Neural crest cell (in vitro differentiated cells): Measurements from ENCODE around the gene CHCHD6. TPM values are rescaled to one million over a fixed set of nuclear protein-coding genes. Genes with fewer than 3 reads are reported as not detected.
A peak's percentile ranks its signal among the peaks of the same experiment; 100 is the strongest.

Source experiments
- DNase-seq: peaks from one replicate; pipeline ENCODE4 v3.0.0; 2021; ENCODE audit warnings: low read depth, mixed read lengths, low spot score
- H3K27ac Mint-ChIP-seq: one replicate; pipeline ENCODE4 v1.8.0; 2021; ENCODE audit warnings: mild to moderate bottlenecking, mixed read lengths; ENCODE audit not compliant: unreplicated experiment
- H3K27me3 Mint-ChIP-seq: 2 replicates; pipeline ENCODE4 v1.8.0; 2021; ENCODE audit warnings: low read depth, mild to moderate bottlenecking, mixed read lengths
- H3K36me3 Mint-ChIP-seq: 2 replicates; pipeline ENCODE4 v1.8.0; 2021; ENCODE audit warnings: low read depth, mild to moderate bottlenecking, mixed read lengths
- H3K4me1 Mint-ChIP-seq: 2 replicates; pipeline ENCODE4 v1.8.0; 2021; ENCODE audit warnings: mixed read lengths
- H3K4me3 Mint-ChIP-seq: one replicate; pipeline ENCODE4 v1.8.0; 2021; ENCODE audit warnings: mild to moderate bottlenecking, mixed read lengths
- H3K9me3 Mint-ChIP-seq: 2 replicates; pipeline ENCODE4 v1.8.0; 2021; ENCODE audit warnings: mixed read lengths
- total RNA-seq: library from RNA; stranded (reverse); gene quantifications from 2 replicates; pipeline ENCODE4 v1.2.1, GENCODE V29; 2021
- TF ChIP-seq, protein P1 (sequence below): fragments of 200-600 bp; sonication (generic); conservative IDR thresholded peaks from 2 replicates; pipeline ENCODE4 v1.5.0; 2021; ENCODE audit warnings: antibody characterized with exemption, mild to moderate bottlenecking

Gene CHCHD6
- total RNA-seq, 1 donor from 2014 or later = 32.9 TPM

- Mint-ChIP-seq H3K4me3 (no peak overlapping the region), H3K36me3 (no peaks in the 10 kb centered on the region), H3K4me1 (no peaks in the 10 kb centered on the region), H3K27me3 (no peaks in the 10 kb centered on the region), H3K27ac (peak overlapping the region; percentile 62), H3K9me3 (no peaks in the 10 kb centered on the region)
- TF ChIP-seq, protein P1, sequence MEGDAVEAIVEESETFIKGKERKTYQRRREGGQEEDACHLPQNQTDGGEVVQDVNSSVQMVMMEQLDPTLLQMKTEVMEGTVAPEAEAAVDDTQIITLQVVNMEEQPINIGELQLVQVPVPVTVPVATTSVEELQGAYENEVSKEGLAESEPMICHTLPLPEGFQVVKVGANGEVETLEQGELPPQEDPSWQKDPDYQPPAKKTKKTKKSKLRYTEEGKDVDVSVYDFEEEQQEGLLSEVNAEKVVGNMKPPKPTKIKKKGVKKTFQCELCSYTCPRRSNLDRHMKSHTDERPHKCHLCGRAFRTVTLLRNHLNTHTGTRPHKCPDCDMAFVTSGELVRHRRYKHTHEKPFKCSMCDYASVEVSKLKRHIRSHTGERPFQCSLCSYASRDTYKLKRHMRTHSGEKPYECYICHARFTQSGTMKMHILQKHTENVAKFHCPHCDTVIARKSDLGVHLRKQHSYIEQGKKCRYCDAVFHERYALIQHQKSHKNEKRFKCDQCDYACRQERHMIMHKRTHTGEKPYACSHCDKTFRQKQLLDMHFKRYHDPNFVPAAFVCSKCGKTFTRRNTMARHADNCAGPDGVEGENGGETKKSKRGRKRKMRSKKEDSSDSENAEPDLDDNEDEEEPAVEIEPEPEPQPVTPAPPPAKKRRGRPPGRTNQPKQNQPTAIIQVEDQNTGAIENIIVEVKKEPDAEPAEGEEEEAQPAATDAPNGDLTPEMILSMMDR = no peak
- DNase-seq = no peak
These were observed 155.6 kb downstream of the CHCHD6 start for GRCh38 chr3:126859415-126860246.

DNA sequence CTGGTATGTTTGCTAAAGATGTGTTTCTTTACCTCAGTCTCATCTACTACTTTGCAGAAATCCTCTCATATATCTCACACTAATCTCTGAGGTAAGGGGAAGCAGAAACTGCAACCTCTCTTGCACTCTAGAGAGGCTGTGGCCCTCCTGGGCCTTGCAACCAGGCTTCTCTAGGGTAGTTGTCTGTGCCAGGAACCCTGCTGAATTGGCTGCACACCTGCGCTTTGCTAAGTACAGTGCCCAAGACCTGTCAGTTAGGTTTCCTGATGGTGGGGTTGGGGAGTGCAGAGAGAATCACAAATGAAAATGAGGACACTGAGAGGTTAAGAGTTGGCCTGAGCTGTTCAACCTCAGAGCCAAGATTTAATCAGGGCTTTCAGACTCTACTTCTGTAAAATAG lies 161.7 kb downstream of the CHCHD6 start:
- Mint-ChIP-seq H3K4me3 (no peak overlapping the region), H3K9me3 (peaks cover 5% of the 10 kb centered on the region), H3K27me3 (no peaks in the 10 kb centered on the region), H3K27ac (no peak overlapping the region), H3K4me1 (no peaks in the 10 kb centered on the region), H3K36me3 (peaks cover 7% of the 10 kb centered on the region)
- DNase-seq = no peak
- TF ChIP-seq, protein P1 = no peak

GRCh38 chr3:126866175-126866759 lies 162.2 kb downstream of the CHCHD6 start:
- H3K4me3 Mint-ChIP-seq = no peak overlapping the region
- H3K9me3 Mint-ChIP-seq = peaks cover 5% of the 10 kb centered on the region
- TF ChIP-seq, protein P1 = no peak
- H3K4me1 Mint-ChIP-seq = no peaks in the 10 kb centered on the region
- no peak for DNase-seq
- H3K36me3 Mint-ChIP-seq = peaks cover 7% of the 10 kb centered on the region
- H3K27me3 Mint-ChIP-seq = no peaks in the 10 kb centered on the region
- H3K27ac Mint-ChIP-seq = no peak overlapping the region

GRCh38 chr3:126867190-126867862 lies 163.3 kb downstream of the CHCHD6 start:
- Mint-ChIP-seq H3K4me3 (no peak overlapping the region), H3K27ac (peak overlapping the region; percentile 12), H3K4me1 (no peaks in the 10 kb centered on the region)

DNA sequence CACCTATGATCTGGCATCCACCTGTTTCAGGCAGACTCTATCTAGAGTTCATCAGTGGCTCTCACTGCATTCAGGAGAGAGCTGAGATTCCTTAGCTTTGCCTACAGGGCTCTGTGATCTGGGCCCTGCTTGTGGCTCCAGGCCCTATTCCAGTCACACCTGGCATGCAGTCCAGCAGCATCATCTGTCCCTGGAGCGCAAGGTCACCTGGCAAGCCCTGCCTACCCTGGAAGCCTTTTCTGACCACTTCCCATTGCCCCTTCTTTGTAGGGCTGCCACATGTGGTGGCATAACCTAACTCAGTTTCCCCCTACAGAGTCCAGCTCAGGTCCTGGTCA lies 163.8 kb downstream of the CHCHD6 start:
- Mint-ChIP-seq H3K27me3 (no peaks in the 10 kb centered on the region), H3K27ac (peak overlapping the region; percentile 12), H3K4me1 (no peaks in the 10 kb centered on the region), H3K9me3 (peaks cover 5% of the 10 kb centered on the region), H3K4me3 (no peak overlapping the region), H3K36me3 (peaks cover 7% of the 10 kb centered on the region)
- DNase-seq = no peak
- TF ChIP-seq, protein P1 = no peak

More at GRCh38 chr3:126867190-126867862, 163.3 kb downstream of the CHCHD6 start:
- no peak for DNase-seq
- no peaks in the 10 kb centered on the region for H3K27me3 Mint-ChIP-seq
- TF ChIP-seq, protein P1 = no peak
- peaks cover 7% of the 10 kb centered on the region for H3K36me3 Mint-ChIP-seq
- peaks cover 5% of the 10 kb centered on the region for H3K9me3 Mint-ChIP-seq
